BLaER1 (cell line): ENCODE results near the gene RASEF.
"Not testable (repeated sequence)": the region's sequence is repeated elsewhere in the genome, so short reads cannot be mapped to it uniquely, and the experiment has no call there.

Experiments used
- H3K27ac ChIP-seq: shearing (Covaris generic); formaldehyde crosslinking; 2 replicates; pipeline ENCODE4 v1.8.1; 2022
- H3K27me3 ChIP-seq: shearing (Covaris generic); formaldehyde crosslinking; 2 replicates; pipeline ENCODE4 v1.8.1; 2022
- H3K36me3 ChIP-seq: shearing (Covaris generic); formaldehyde crosslinking; 2 replicates; pipeline ENCODE4 v1.8.1; 2022
- H3K4me1 ChIP-seq: shearing (Covaris generic); formaldehyde crosslinking; 2 replicates; pipeline ENCODE4 v1.8.1; 2022
- H3K4me2 ChIP-seq: shearing (Covaris generic); formaldehyde crosslinking; 2 replicates; pipeline ENCODE4 v1.8.1; 2022
- H3K4me3 ChIP-seq: shearing (Covaris generic); formaldehyde crosslinking; 2 replicates; pipeline ENCODE4 v1.8.1; 2022
- H3K9ac ChIP-seq: shearing (Covaris generic); formaldehyde crosslinking; 2 replicates; pipeline ENCODE4 v1.8.1; 2022
- H3K9me3 ChIP-seq: shearing (Covaris generic); formaldehyde crosslinking; 2 replicates; pipeline ENCODE4 v1.8.1; 2022
- H4K20me1 ChIP-seq: shearing (Covaris generic); formaldehyde crosslinking; 2 replicates; pipeline ENCODE4 v1.8.1; 2022
- Cebpa-rat ChIP-seq: shearing (Covaris generic); IDR thresholded peaks from 2 replicates; pipeline ENCODE4 v1.8.1; 2022

Gene RASEF

GRCh38 chr9:82949203-82949602 is 113.7 kb downstream of the RASEF start:
- H3K27me3 ChIP-seq = no peaks in the 10 kb centered on the region
- no peaks in the 10 kb centered on the region for H4K20me1 ChIP-seq
- no peak overlapping the region for H3K4me2 ChIP-seq
- no peaks in the 10 kb centered on the region for H3K36me3 ChIP-seq
- H3K4me1 ChIP-seq = no peaks in the 10 kb centered on the region
- H3K4me3 ChIP-seq = no peak overlapping the region
- no peak overlapping the region for H3K9ac ChIP-seq
- no peak overlapping the region for H3K27ac ChIP-seq
- no peaks in the 10 kb centered on the region for H3K9me3 ChIP-seq
- TF ChIP-seq Cebpa-rat = no peak

GRCh38 chr9:82940376-82940775 is 122.6 kb downstream of the RASEF start:
- H3K4me2 ChIP-seq = no peak overlapping the region
- H3K9me3 ChIP-seq = no peaks in the 10 kb centered on the region
- H3K27me3 ChIP-seq = no peaks in the 10 kb centered on the region
- no peaks in the 10 kb centered on the region for H3K36me3 ChIP-seq
- no peaks in the 10 kb centered on the region for H4K20me1 ChIP-seq
- no peak overlapping the region for H3K27ac ChIP-seq
- TF ChIP-seq Cebpa-rat = no peak
- no peak overlapping the region for H3K4me3 ChIP-seq
- no peak overlapping the region for H3K9ac ChIP-seq
- no peaks in the 10 kb centered on the region for H3K4me1 ChIP-seq

GRCh38 chr9:82939451-82939850 is 123.5 kb downstream of the RASEF start:
- Histone ChIP-seq H3K9ac (no peak overlapping the region), H3K27ac (no peak overlapping the region), H3K4me2 (no peak overlapping the region), H3K4me3 (no peak overlapping the region), H4K20me1 (no peaks in the 10 kb centered on the region), H3K36me3 (no peaks in the 10 kb centered on the region), H3K4me1 (no peaks in the 10 kb centered on the region), H3K9me3 (no peaks in the 10 kb centered on the region), H3K27me3 (no peaks in the 10 kb centered on the region)
- no peak for TF ChIP-seq Cebpa-rat

- Histone ChIP-seq H3K4me1 (no peaks in the 10 kb centered on the region), H3K9ac (no peak overlapping the region), H3K36me3 (no peaks in the 10 kb centered on the region), H4K20me1 (no peaks in the 10 kb centered on the region), H3K27me3 (no peaks in the 10 kb centered on the region), H3K4me3 (no peak overlapping the region), H3K27ac (no peak overlapping the region), H3K4me2 (no peak overlapping the region), H3K9me3 (no peaks in the 10 kb centered on the region)
- TF ChIP-seq Cebpa-rat = no peak
These were observed 124.3 kb downstream of the RASEF start for GRCh38 chr9:82938426-82939218.

GRCh38 chr9:82936561-82936960 is 126.4 kb downstream of the RASEF start:
- H3K4me2 ChIP-seq, H3K9ac ChIP-seq, H3K9me3 ChIP-seq, H3K4me1 ChIP-seq, H3K36me3 ChIP-seq, H3K27ac ChIP-seq, H3K4me3 ChIP-seq, H4K20me1 ChIP-seq, H3K27me3 ChIP-seq: not testable (repeated sequence)

- no peaks in the 10 kb centered on the region for H4K20me1 ChIP-seq
- H3K4me1 ChIP-seq = no peaks in the 10 kb centered on the region
- no peak overlapping the region for H3K9ac ChIP-seq
- H3K4me2 ChIP-seq = no peak overlapping the region
- TF ChIP-seq Cebpa-rat = no peak
- H3K9me3 ChIP-seq = no peaks in the 10 kb centered on the region
- no peaks in the 10 kb centered on the region for H3K36me3 ChIP-seq
- H3K27me3 ChIP-seq = no peaks in the 10 kb centered on the region
- H3K4me3 ChIP-seq = no peak overlapping the region
- H3K27ac ChIP-seq = no peak overlapping the region
These were observed 128.0 kb downstream of the RASEF start for GRCh38 chr9:82934949-82935348.

GRCh38 chr9:82934025-82934424 is 128.9 kb downstream of the RASEF start:
- not testable (repeated sequence) for H3K36me3 ChIP-seq, H3K9ac ChIP-seq, H3K4me1 ChIP-seq, H3K4me2 ChIP-seq, H4K20me1 ChIP-seq, H3K9me3 ChIP-seq, H3K27ac ChIP-seq, H3K4me3 ChIP-seq, H3K27me3 ChIP-seq

- Histone ChIP-seq H3K36me3 (no peaks in the 10 kb centered on the region), H3K9ac (no peak overlapping the region), H3K4me2 (no peak overlapping the region), H3K27ac (no peak overlapping the region), H3K9me3 (no peaks in the 10 kb centered on the region), H3K4me1 (peaks cover 9% of the 10 kb centered on the region), H3K27me3 (no peaks in the 10 kb centered on the region), H3K4me3 (no peak overlapping the region), H4K20me1 (no peaks in the 10 kb centered on the region)
- TF ChIP-seq Cebpa-rat = no peak
These were observed 132.8 kb downstream of the RASEF start for GRCh38 chr9:82930116-82930515.
